HG02642 (cell line): ENCODE data around the gene CX3CR1.
"Not testable (repeated sequence)": the region's sequence is repeated elsewhere in the genome, so short reads cannot be mapped to it uniquely, and the experiment has no call there.

ENCODE experiments used
- ATAC-seq: cut with Tn5 transposase; IDR thresholded peaks from one replicate; pipeline ENCODE4 v1.9.1; 2021; ENCODE audit warnings: mild to moderate bottlenecking; ENCODE audit not compliant: unreplicated experiment, poor library complexity

The CX3CR1 gene

GRCh38 chr3:39228496-39228895, 51.3 kb downstream of the CX3CR1 start:
- no peak for ATAC-seq

GRCh38 chr3:39227596-39227995, 52.2 kb downstream of the CX3CR1 start:
- ATAC-seq = not testable (repeated sequence)

GRCh38 chr3:39226106-39226741, 53.6 kb downstream of the CX3CR1 start:
- ATAC-seq = no peak

- no peak for ATAC-seq
These were observed 55.5 kb downstream of the CX3CR1 start for GRCh38 chr3:39224288-39224687.

GRCh38 chr3:39222939-39223338, 56.9 kb downstream of the CX3CR1 start:
- no peak for ATAC-seq

- no peak for ATAC-seq
These were observed 57.4 kb downstream of the CX3CR1 start for GRCh38 chr3:39222462-39222861.

GRCh38 chr3:39221141-39221530, 58.7 kb downstream of the CX3CR1 start:
- no peak for ATAC-seq

GRCh38 chr3:39220407-39221140, 59.3 kb downstream of the CX3CR1 start:
- no peak for ATAC-seq

- no peak for ATAC-seq
These were observed 60.1 kb downstream of the CX3CR1 start for GRCh38 chr3:39219702-39220101.

- ATAC-seq = peak; percentile 95
These were observed 63.6 kb downstream of the CX3CR1 start for GRCh38 chr3:39216176-39216790.

GRCh38 chr3:39213613-39214012, 66.2 kb downstream of the CX3CR1 start:
- no peak for ATAC-seq
